Activated T-helper 9 cell treated with anti-CD3 and anti-CD28 coated beads, Interleukin-2, amount 50 U/mL, for 16 hours (primary cell): Measurements from ENCODE around the gene ABCG1.

Experiments
- DNase-seq: peaks from one replicate; pipeline ENCODE4 v3.0.0-alpha.2; 2020; ENCODE audit warnings: low read depth

ABCG1 gene

GRCh38 chr21:42252325-42252654 is 33.4 kb downstream of the ABCG1 start:
- DNase-seq, result no peak

- DNase-seq, result no peak
These were observed 33.9 kb downstream of the ABCG1 start for GRCh38 chr21:42252778-42253340.

GRCh38 chr21:42253466-42253865 is 34.5 kb downstream of the ABCG1 start:
- no peak for DNase-seq

- DNase-seq, result no peak
These were observed 35.1 kb downstream of the ABCG1 start for GRCh38 chr21:42254083-42254482.

- no peak for DNase-seq
These were observed 36.0 kb downstream of the ABCG1 start for GRCh38 chr21:42254651-42255601.

- no peak for DNase-seq
These were observed 36.9 kb downstream of the ABCG1 start for GRCh38 chr21:42255825-42256224.

- no peak for DNase-seq
These were observed 37.4 kb downstream of the ABCG1 start for GRCh38 chr21:42256316-42256715.

- no peak for DNase-seq
These were observed 38.3 kb downstream of the ABCG1 start for GRCh38 chr21:42257091-42257765.

GRCh38 chr21:42258150-42258884 is 39.4 kb downstream of the ABCG1 start:
- peak; percentile 71 for DNase-seq

GRCh38 chr21:42258885-42259407 is 40.0 kb downstream of the ABCG1 start:
- DNase-seq, result no peak

GRCh38 chr21:42260121-42260520 is 41.2 kb downstream of the ABCG1 start:
- no peak for DNase-seq

- DNase-seq, result no peak
These were observed 42.9 kb downstream of the ABCG1 start for GRCh38 chr21:42261829-42262200.

GRCh38 chr21:42262831-42263231 is 43.9 kb downstream of the ABCG1 start:
- DNase-seq, result no peak

- DNase-seq, result no peak
These were observed 44.7 kb downstream of the ABCG1 start for GRCh38 chr21:42263591-42264131.

- no peak for DNase-seq
These were observed 45.6 kb downstream of the ABCG1 start for GRCh38 chr21:42264245-42265195.

GRCh38 chr21:42265231-42265812 is 46.4 kb downstream of the ABCG1 start:
- DNase-seq, result no peak

- DNase-seq, result no peak
These were observed 48.1 kb downstream of the ABCG1 start for GRCh38 chr21:42266971-42267556.

GRCh38 chr21:42269386-42269785 is 50.4 kb downstream of the ABCG1 start:
- no peak for DNase-seq

- DNase-seq, result no peak
These were observed 52.1 kb downstream of the ABCG1 start for GRCh38 chr21:42271065-42271464.
